ENCODE results near the gene KDM5B. TPM values are rescaled to one million over a fixed set of nuclear protein-coding genes. Genes with fewer than 3 reads are reported as not detected.

KDM5B gene
- total and polyA plus RNA-seq, 9 of the 15 experiments (the other 6 are each of a cell fraction or from before 2014, with no cell fraction given), result 15.4 to 90.6 (median 57.1) TPM

GRCh38 chr1:202702088-202702487 is 106.1 kb downstream of the KDM5B start:
- POLR2A ChIA-PET, result interaction anchor here (0.8 to 1.0 kb wide), 2 partner anchors 10 to 17 kb away, joined by 3 read pairs; no protein-coding TSS in a partner anchor
- intact Hi-C loops (cut with micrococcal nuclease), result no loop called here
- no peaks in the 10 kb centered on the region for H3K36me3 ChIP-seq (ENCODE audit: control insufficient read depth, insufficient read depth, low read length)
- FAIRE-seq (no peak), DNase-seq (ENCODE audit: extremely low read depth in 1 of 4, low spot score in 3 of 4) (no peak), ATAC-seq (no peak)
- no peak overlapping the region for H3K4me3 ChIP-seq
- no peaks in the 10 kb centered on the region for H3K9me3 ChIP-seq (replicated peaks; ENCODE audit: control insufficient read depth, insufficient read depth, low read depth, low read length)
- no peak overlapping the region for H3K9ac ChIP-seq (ENCODE audit: insufficient read depth in 1 of 2, low read depth in 2 of 2, low read length in 2 of 2)
- H3K4me1 ChIP-seq (replicated peaks in 1 of 2; ENCODE audit: control insufficient read depth in 2 of 2, insufficient read depth in 2 of 2, low read length in 2 of 2), result no peaks in the 10 kb centered on the region
- H3K79me2 ChIP-seq (ENCODE audit: control insufficient read depth, insufficient read depth, low read length), result no peaks in the 10 kb centered on the region
- H3K9me1 ChIP-seq (ENCODE audit: control insufficient read depth, insufficient read depth, low read length), result no peaks in the 10 kb centered on the region
- no peak overlapping the region for H3K27ac ChIP-seq (ENCODE audit: extremely low read depth, low read depth, low read length)
- no TSS peak for BruUV-seq (replicated peaks)
- TF ChIP-seq TEAD1 (CRISPR knock-in tag; IDR thresholded peaks at IDR 0.05) (no peak), CBX3 (IDR thresholded peaks at IDR 0.05; ENCODE audit: borderline replicate concordance in 1 of 2, low read length in 2 of 2) (no peak), BHLHE40 (IDR thresholded peaks at IDR 0.05; ENCODE audit: low read length) (no peak), ZBTB33 (CRISPR knock-in tag; IDR thresholded peaks at IDR 0.05) (no peak), ZBTB49 (CRISPR knock-in tag; IDR thresholded peaks at IDR 0.05; ENCODE audit: borderline replicate concordance) (no peak), DMBX1 (CRISPR knock-in tag; IDR thresholded peaks at IDR 0.05; ENCODE audit: borderline replicate concordance) (no peak), SMARCA5 (IDR thresholded peaks at IDR 0.05) (no peak)
- H2AFZ ChIP-seq (ENCODE audit: low read depth, low read length), result no peak overlapping the region
- H3K27me3 ChIP-seq (ENCODE audit: control insufficient read depth in 2 of 2, insufficient read depth in 2 of 2, low read length in 2 of 2), result peaks cover 32 to 72% of the 10 kb centered on the region in 2 experiments
- in situ Hi-C loops (cut with MboI), result loop anchor here (25.0 kb wide), 1 partner anchor 215 kb away; no protein-coding TSS in a partner anchor
- 0% methylated on average over 5 of the region's 5 CpGs for WGBS (ENCODE audit: insufficient coverage, low coverage, missing lambda C conversion rate)
- no peak overlapping the region for H3K4me2 ChIP-seq (ENCODE audit: insufficient read depth, low read length)
- peaks cover 7% of the 10 kb centered on the region for H4K20me1 ChIP-seq (replicated peaks; ENCODE audit: control insufficient read depth, insufficient read depth, low read length)
- CTCF ChIA-PET (ENCODE audit: low intra/inter-chr PET ratio), result no interaction called here

Data from K562 (cell line).